ENCODE results near the gene TMEM259.
"Not testable (repeated sequence)": the region's sequence is repeated elsewhere in the genome, so short reads cannot be mapped to it uniquely, and the experiment has no call there.

Gene TMEM259

GRCh38 chr19:1040476-1041271 lies 19.8 kb upstream of the TMEM259 start:
- DNase-seq (ENCODE audit: low read depth in 2 of 2) = peak; percentile 75 to 78

- peak; percentile 99 for DNase-seq (ENCODE audit: low read depth in 2 of 2)
Observed at GRCh38 chr19:1039646-1040475, 18.9 kb upstream of the TMEM259 start, which contains the start of gene ABCA7. TSS of gene ABCA7 (plus strand) at chr19:1040107. CDS start at chr19:1041362, 1,255 bp downstream.

GRCh38 chr19:1038978-1039645 lies 18.2 kb upstream of the TMEM259 start:
- DNase-seq (ENCODE audit: low read depth in 2 of 2) = no peak

GRCh38 chr19:1037621-1038064 lies 16.7 kb upstream of the TMEM259 start:
- DNase-seq (ENCODE audit: low read depth in 2 of 2) = no peak

GRCh38 chr19:1035998-1036621 lies 15.2 kb upstream of the TMEM259 start:
- DNase-seq (ENCODE audit: low read depth in 2 of 2) = no peak

- no peak for DNase-seq (ENCODE audit: low read depth in 2 of 2)
Observed at GRCh38 chr19:1032264-1032867, 11.4 kb upstream of the TMEM259 start.

- DNase-seq (ENCODE audit: low read depth in 2 of 2) = no peak
Observed at GRCh38 chr19:1028062-1028926, 7.4 kb upstream of the TMEM259 start.

GRCh38 chr19:1027650-1028061 lies 6.7 kb upstream of the TMEM259 start:
- no peak for DNase-seq (ENCODE audit: low read depth in 2 of 2)

GRCh38 chr19:1026783-1027649 lies 6.1 kb upstream of the TMEM259 start:
- DNase-seq (ENCODE audit: low read depth in 2 of 2) = no peak

GRCh38 chr19:1025960-1026782 lies 5.2 kb upstream of the TMEM259 start, which contains the start of gene CNN2:
TSS of gene CNN2 (plus strand) at chr19:1026608. CDS start at chr19:1026662, 54 bp downstream.
- DNase-seq (ENCODE audit: low read depth in 2 of 2) = no peak

- DNase-seq (ENCODE audit: low read depth in 2 of 2) = not testable (repeated sequence)
Observed at GRCh38 chr19:1025080-1025479, 4.2 kb upstream of the TMEM259 start.

GRCh38 chr19:1023883-1024188 lies 2.9 kb upstream of the TMEM259 start:
- DNase-seq (ENCODE audit: low read depth in 2 of 2) = not testable (repeated sequence)

- DNase-seq (ENCODE audit: low read depth in 2 of 2) = no peak
Observed at GRCh38 chr19:1019980-1020867, 699 bp downstream of the TMEM259 start.

- no peak for DNase-seq (ENCODE audit: low read depth in 2 of 2)
Observed at GRCh38 chr19:1019616-1019961, 1.3 kb downstream of the TMEM259 start.

- no peak for DNase-seq (ENCODE audit: low read depth in 2 of 2)
Observed at GRCh38 chr19:1018932-1019615, 1.8 kb downstream of the TMEM259 start.

- DNase-seq (ENCODE audit: low read depth in 2 of 2) = no peak
Observed at GRCh38 chr19:1018393-1018792, 2.5 kb downstream of the TMEM259 start.

GRCh38 chr19:1017906-1018305 lies 3.0 kb downstream of the TMEM259 start:
- no peak for DNase-seq (ENCODE audit: low read depth in 2 of 2)
